Skeletal muscle tissue (tissue), 4 donors: ENCODE measurements around the gene F12. TPM values are rescaled to one million over a fixed set of nuclear protein-coding genes. Genes with fewer than 3 reads are reported as not detected.

Experiments used
- H3K27ac ChIP-seq: one replicate; pipeline ENCODE4 v1.7.0; 2013; ENCODE audit warnings: mild to moderate bottlenecking, low read depth, low read length, inconsistent platforms
- H3K27me3 ChIP-seq, 3 donors: one replicate each; pipeline ENCODE4 v1.7.0; 2013; ENCODE audit warnings: low read length in 3 of 3; ENCODE audit not compliant: control insufficient read depth in 3 of 3, insufficient read depth in 3 of 3
- H3K36me3 ChIP-seq, 3 donors: one replicate each; pipeline ENCODE4 v1.7.0; 2013; ENCODE audit warnings: low read length in 3 of 3; ENCODE audit not compliant: control insufficient read depth in 3 of 3, insufficient read depth in 3 of 3
- H3K4me1 ChIP-seq, 3 donors: one replicate each; pipeline ENCODE4 v1.7.0; 2013; ENCODE audit warnings: low read length in 3 of 3, mild to moderate bottlenecking in 3 of 3; ENCODE audit not compliant: control insufficient read depth in 3 of 3, insufficient read depth in 3 of 3
- H3K4me3 ChIP-seq, 3 donors: one replicate each; pipeline ENCODE4 v1.7.0; 2013; ENCODE audit warnings: low read length in 3 of 3
- H3K9ac ChIP-seq, 3 donors: one replicate each; pipeline ENCODE4 v1.7.0; 2013; ENCODE audit warnings: low read length in 3 of 3, mild to moderate bottlenecking in 3 of 3, moderate library complexity in 2 of 3, low read depth in 1 of 3
- H3K9me3 ChIP-seq, 3 donors: one replicate each; pipeline ENCODE4 v1.7.0; 2013; ENCODE audit warnings: low read length in 3 of 3; ENCODE audit not compliant: control insufficient read depth in 3 of 3
- total RNA-seq: library from RNA; depleted of rRNA; stranded (reverse); fragments of >200 nt; gene quantifications from one replicate; pipeline ENCODE4 v1.2.3, GENCODE V29; 2014
- donor health status: Osteomylitis.

The F12 gene
- not detected for total RNA-seq

- peaks cover 6 to 8% (median 6%) of the 10 kb centered on the region in 3 donors for H3K4me1 ChIP-seq
- H3K27me3 ChIP-seq = peaks cover 3 to 15% (median 14%) of the 10 kb centered on the region in 3 donors
- no peak within 1 kb of the TSS for H3K9ac ChIP-seq
These were observed at the start of gene F12 for GRCh38 chr5:177409043-177409801. Gene F12 (minus strand): TSS chr5:177409564. CDS start chr5:177409527, 37 bp downstream.

GRCh38 chr5:177458912-177459350 lies 49.6 kb upstream of the F12 start:
- H3K4me3 ChIP-seq = no peak overlapping the region
- H3K27ac ChIP-seq = no peak overlapping the region
- H3K9ac ChIP-seq = no peak overlapping the region
- H3K27me3 ChIP-seq = peaks cover 0 to 1% (median 0%) of the 10 kb centered on the region in 3 donors
- H3K9me3 ChIP-seq = no peaks in the 10 kb centered on the region
- H3K4me1 ChIP-seq = peaks cover 20 to 29% (median 23%) of the 10 kb centered on the region in 3 donors
- peaks cover 0 to 6% (median 6%) of the 10 kb centered on the region in 3 donors for H3K36me3 ChIP-seq

More at GRCh38 chr5:177409043-177409801, at the start of gene F12:
- H3K27ac ChIP-seq = no peak within 1 kb of the TSS
- H3K9me3 ChIP-seq = no peaks in the 10 kb centered on the region
- H3K36me3 ChIP-seq = no peaks in the 10 kb centered on the region
- no peak within 1 kb of the TSS for H3K4me3 ChIP-seq

GRCh38 chr5:177457852-177458681 lies 48.7 kb upstream of the F12 start:
- peaks cover 24 to 32% (median 28%) of the 10 kb centered on the region in 3 donors for H3K4me1 ChIP-seq
- H3K4me3 ChIP-seq = no peak overlapping the region
- H3K27me3 ChIP-seq = peaks cover 0 to 9% (median 0%) of the 10 kb centered on the region in 3 donors
- no peak overlapping the region for H3K9ac ChIP-seq
- H3K36me3 ChIP-seq = peaks cover 0 to 6% (median 6%) of the 10 kb centered on the region in 3 donors
- no peaks in the 10 kb centered on the region for H3K9me3 ChIP-seq
- H3K27ac ChIP-seq = no peak overlapping the region

GRCh38 chr5:177456976-177457851 lies 47.9 kb upstream of the F12 start:
- Histone ChIP-seq H3K27me3 (peaks cover 0 to 16% (median 8%) of the 10 kb centered on the region in 3 donors), H3K27ac (peak overlapping the region; percentile 12), H3K4me3 (no peak overlapping the region), H3K36me3 (peaks cover 0 to 6% (median 6%) of the 10 kb centered on the region in 3 donors), H3K9ac (peak overlapping the region in 1 of 3 donors; percentile 3), H3K4me1 (peaks cover 24 to 32% (median 26%) of the 10 kb centered on the region in 3 donors), H3K9me3 (no peaks in the 10 kb centered on the region)

GRCh38 chr5:177456591-177456964 lies 47.2 kb upstream of the F12 start:
- Histone ChIP-seq H3K4me3 (no peak overlapping the region), H3K9ac (peak overlapping the region in 1 of 3 donors; percentile 3), H3K36me3 (peaks cover 0 to 6% (median 6%) of the 10 kb centered on the region in 3 donors), H3K27ac (no peak overlapping the region), H3K4me1 (peaks cover 24 to 32% (median 26%) of the 10 kb centered on the region in 3 donors), H3K27me3 (peaks cover 0 to 22% (median 14%) of the 10 kb centered on the region in 3 donors), H3K9me3 (no peaks in the 10 kb centered on the region)

- H3K27me3 ChIP-seq = peaks cover 0 to 25% (median 16%) of the 10 kb centered on the region in 3 donors
- H3K27ac ChIP-seq = no peak overlapping the region
- peaks cover 0 to 6% (median 6%) of the 10 kb centered on the region in 3 donors for H3K36me3 ChIP-seq
- H3K4me1 ChIP-seq = peaks cover 24 to 32% (median 25%) of the 10 kb centered on the region in 3 donors
- H3K4me3 ChIP-seq = peak overlapping the region; percentile 61 to 81 (median 65)
- peak overlapping the region; percentile 51 to 73 (median 65) for H3K9ac ChIP-seq
- no peaks in the 10 kb centered on the region for H3K9me3 ChIP-seq
These were observed 46.6 kb upstream of the F12 start for GRCh38 chr5:177455661-177456590.

GRCh38 chr5:177455036-177455660 lies 45.8 kb upstream of the F12 start:
- Histone ChIP-seq H3K4me3 (peak overlapping the region; percentile 61 to 81 (median 65)), H3K9ac (peak overlapping the region; percentile 20 to 73 (median 65)), H3K4me1 (peaks cover 24 to 32% (median 25%) of the 10 kb centered on the region in 3 donors), H3K27ac (no peak overlapping the region), H3K9me3 (no peaks in the 10 kb centered on the region), H3K27me3 (peaks cover 0 to 32% (median 23%) of the 10 kb centered on the region in 3 donors), H3K36me3 (peaks cover 0 to 6% (median 4%) of the 10 kb centered on the region in 3 donors)

GRCh38 chr5:177454397-177455035 lies 45.2 kb upstream of the F12 start:
- Histone ChIP-seq H3K4me1 (peaks cover 24 to 32% (median 25%) of the 10 kb centered on the region in 3 donors), H3K9me3 (no peaks in the 10 kb centered on the region), H3K36me3 (peaks cover 0 to 6% (median 2%) of the 10 kb centered on the region in 3 donors), H3K27ac (no peak overlapping the region), H3K9ac (peak overlapping the region; percentile 20 to 70 (median 59)), H3K27me3 (peaks cover 0 to 38% (median 30%) of the 10 kb centered on the region in 3 donors), H3K4me3 (peak overlapping the region; percentile 59 to 81 (median 61))
